ENCODE data around the gene DPF3. TPM values are rescaled to one million over a fixed set of nuclear protein-coding genes. Genes with fewer than 3 reads are reported as not detected.

The DPF3 gene
- total RNA-seq (10 to 100 TPM; 20.5 to 53.8 (median 40.4) TPM), polyA plus RNA-seq (10 to 100 TPM; 13.5 to 21.2 TPM)
- long read RNA-seq, donor 1, full-length matches to known transcripts = 6 of 17 reads
- long read RNA-seq, donor 1, partial matches to known transcripts = 10 of 17 reads
- long read RNA-seq, donor 1, other reads (novel, unspliced or antisense) = 1 of 17 reads
- long read RNA-seq, donor 2, full-length matches to known transcripts = 18 of 48 reads
- long read RNA-seq, donor 2, partial matches to known transcripts = 16 of 48 reads
- long read RNA-seq, donor 2, other reads (novel, unspliced or antisense) = 14 of 48 reads
- long read RNA-seq, donor 3, full-length matches to known transcripts = 2 of 10 reads
- long read RNA-seq, donor 3, partial matches to known transcripts = 2 of 10 reads
- long read RNA-seq, donor 3, other reads (novel, unspliced or antisense) = 6 of 10 reads

- TF ChIP-seq, protein P1, sequence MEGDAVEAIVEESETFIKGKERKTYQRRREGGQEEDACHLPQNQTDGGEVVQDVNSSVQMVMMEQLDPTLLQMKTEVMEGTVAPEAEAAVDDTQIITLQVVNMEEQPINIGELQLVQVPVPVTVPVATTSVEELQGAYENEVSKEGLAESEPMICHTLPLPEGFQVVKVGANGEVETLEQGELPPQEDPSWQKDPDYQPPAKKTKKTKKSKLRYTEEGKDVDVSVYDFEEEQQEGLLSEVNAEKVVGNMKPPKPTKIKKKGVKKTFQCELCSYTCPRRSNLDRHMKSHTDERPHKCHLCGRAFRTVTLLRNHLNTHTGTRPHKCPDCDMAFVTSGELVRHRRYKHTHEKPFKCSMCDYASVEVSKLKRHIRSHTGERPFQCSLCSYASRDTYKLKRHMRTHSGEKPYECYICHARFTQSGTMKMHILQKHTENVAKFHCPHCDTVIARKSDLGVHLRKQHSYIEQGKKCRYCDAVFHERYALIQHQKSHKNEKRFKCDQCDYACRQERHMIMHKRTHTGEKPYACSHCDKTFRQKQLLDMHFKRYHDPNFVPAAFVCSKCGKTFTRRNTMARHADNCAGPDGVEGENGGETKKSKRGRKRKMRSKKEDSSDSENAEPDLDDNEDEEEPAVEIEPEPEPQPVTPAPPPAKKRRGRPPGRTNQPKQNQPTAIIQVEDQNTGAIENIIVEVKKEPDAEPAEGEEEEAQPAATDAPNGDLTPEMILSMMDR (IDR thresholded peaks at IDR 0.05) = no peak
- peak in 1 of 2 donors; percentile 92 for TF ChIP-seq POLR2A (IDR thresholded peaks at IDR 0.05)
- 0 to 1% (median 1%) methylated on average over 36 to 54 of the region's 54 CpGs for WGBS, 4 donors
- H3K36me3 ChIP-seq = no peaks in the 10 kb centered on the region
- H3K27me3 ChIP-seq = peaks cover 0 to 47% (median 4%) of the 10 kb centered on the region in 9 donors
- peak within 1 kb of the TSS; percentile 72 to 93 (median 84) for H3K27ac ChIP-seq
- peak; percentile 96 to 98 (median 97) for DNase-seq
- peaks cover 0 to 39% (median 19%) of the 10 kb centered on the region in 12 donors for H3K4me1 ChIP-seq
- peak; percentile 94 to 97 (median 96) for ATAC-seq
- peak within 1 kb of the TSS; percentile 56 to 98 (median 84) for H3K4me3 ChIP-seq
- H3K9me3 ChIP-seq = no peaks in the 10 kb centered on the region
- intact Hi-C loops (cut with DNase I) = loop anchor here in 8 of 10 donors (1.0 to 10.0 kb wide), 10 partner anchors 62 to 279 kb away; no protein-coding TSS in a partner anchor
Observed at GRCh38 chr14:72893636-72894322, at the start of gene DPF3. Gene DPF3, minus strand, starts transcription at chr14:72894101. Its CDS starts 13 bp downstream, at chr14:72894088.

DNA sequence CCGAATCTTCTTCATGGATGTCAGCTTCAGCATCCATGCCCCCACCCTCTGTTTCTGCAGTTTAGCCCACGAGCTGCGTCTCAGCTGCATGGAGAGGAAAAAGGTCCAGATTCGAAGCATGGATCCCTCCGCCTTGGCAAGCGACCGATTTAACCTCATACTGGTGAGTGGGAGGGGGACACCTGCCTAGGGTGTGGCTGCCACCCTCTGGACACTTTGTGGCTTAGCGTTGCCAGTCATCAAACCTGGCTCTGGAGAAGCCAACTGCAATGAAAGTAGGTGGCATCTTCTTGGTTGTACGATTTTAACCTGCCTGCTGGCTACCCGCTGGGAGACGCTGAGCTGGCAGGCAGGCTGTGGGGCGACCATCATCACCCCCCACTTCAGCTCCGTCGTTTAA is 49.0 kb upstream of the DPF3 start:
- DNase-seq (no peak), ATAC-seq (no peak)
- Histone ChIP-seq H3K4me3 (no peak overlapping the region), H3K4me1 (no peaks in the 10 kb centered on the region), H3K27me3 (no peaks in the 10 kb centered on the region), H3K36me3 (peaks cover 0 to 85% (median 60%) of the 10 kb centered on the region in 9 donors), H3K9me3 (no peaks in the 10 kb centered on the region), H3K27ac (no peak overlapping the region)
- intact Hi-C loops (cut with DNase I) = no loop called here
- TF ChIP-seq, protein P1 (IDR thresholded peaks at IDR 0.05) = no peak
- TF ChIP-seq POLR2A (IDR thresholded peaks at IDR 0.05) = no peak
- 91 to 94% (median 93%) methylated on average over 13 to 14 of the region's 14 CpGs for WGBS, 4 donors

DNA sequence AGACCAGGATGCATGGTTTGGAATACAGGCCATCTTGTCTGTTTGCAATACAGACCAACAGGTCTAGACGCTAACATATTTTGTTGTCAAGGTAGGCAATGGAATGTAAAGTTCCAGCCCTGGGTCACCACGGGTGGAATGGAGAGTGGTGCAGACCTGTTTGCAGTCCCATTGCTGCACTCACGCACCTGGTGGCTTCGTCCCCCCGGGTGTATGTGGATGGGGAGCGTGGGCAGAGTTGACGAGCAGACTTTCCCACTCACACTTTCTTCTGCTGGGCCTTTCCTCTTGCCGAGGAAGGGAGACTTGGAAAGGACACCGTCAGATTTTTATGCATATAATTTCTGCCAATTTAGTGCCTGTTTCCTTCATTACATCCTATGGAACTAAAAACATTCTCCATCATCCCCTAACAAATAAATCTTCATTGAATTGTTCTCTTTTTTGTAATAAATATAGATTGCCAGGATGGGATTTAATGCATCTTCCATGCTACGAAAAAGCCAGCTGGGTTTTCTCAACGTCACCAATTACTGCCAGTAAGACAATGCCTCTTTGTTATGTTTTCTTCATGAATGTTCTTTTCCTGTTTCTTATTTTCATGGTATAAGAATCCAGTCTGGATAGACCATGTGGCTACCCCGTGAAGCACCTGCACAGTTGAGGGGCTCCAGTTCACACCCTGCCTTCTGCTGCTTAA is 47.5 kb upstream of the DPF3 start:
- Histone ChIP-seq H3K36me3 (peaks cover 0 to 76% (median 56%) of the 10 kb centered on the region in 9 donors), H3K4me1 (no peaks in the 10 kb centered on the region), H3K27ac (no peak overlapping the region), H3K4me3 (no peak overlapping the region), H3K27me3 (no peaks in the 10 kb centered on the region), H3K9me3 (no peaks in the 10 kb centered on the region)
- TF ChIP-seq POLR2A (IDR thresholded peaks at IDR 0.05) = no peak
- TF ChIP-seq, protein P1 (IDR thresholded peaks at IDR 0.05) = no peak
- intact Hi-C loops (cut with DNase I) = no loop called here
- DNase-seq = no peak
- 80 to 82% (median 81%) methylated on average over 12 of the region's 12 CpGs for WGBS, 4 donors
- no peak for ATAC-seq

Data from heart left ventricle (tissue), 16 donors.